Suprapubic skin (tissue), 4 donors: Measurements from ENCODE around the gene RAD50. TPM values are rescaled to one million over a fixed set of nuclear protein-coding genes. Genes with fewer than 3 reads are reported as not detected.
A peak's percentile ranks its signal among the peaks of the same experiment; 100 is the strongest.

Experiments used
- DNase-seq, 2 donors: peaks; one replicate each; pipeline ENCODE4 v3.0.0-alpha.2; 2019; ENCODE audit warnings: low spot score in 2 of 2
- H3K27ac ChIP-seq: fragments of 200-600 bp; sonication (generic); one replicate; pipeline ENCODE4 v1.5.1; 2019
- H3K27me3 ChIP-seq: fragments of 200-600 bp; sonication (generic); one replicate; pipeline ENCODE4 v1.5.1; 2019
- H3K36me3 ChIP-seq: fragments of 200-600 bp; sonication (generic); one replicate; pipeline ENCODE4 v1.5.1; 2019
- H3K4me1 ChIP-seq: fragments of 200-600 bp; sonication (generic); one replicate; pipeline ENCODE4 v1.5.1; 2019
- H3K4me3 ChIP-seq: fragments of 200-600 bp; sonication (generic); one replicate; pipeline ENCODE4 v1.5.1; 2019; ENCODE audit warnings: mild to moderate bottlenecking
- H3K9me3 ChIP-seq: fragments of 200-600 bp; sonication (generic); one replicate; pipeline ENCODE4 v1.5.1; 2019
- CTCF ChIP-seq, 2 donors: fragments of 200-600 bp in 1 of 2; fragments of 450-650 bp in 1 of 2; sonication (generic) in 1 of 2; IDR thresholded peaks; one replicate each; pipeline ENCODE4 v1.5.1; 2016 to 2019; ENCODE audit warnings: antibody characterized with exemption in 2 of 2, mild to moderate bottlenecking in 1 of 2, moderate library complexity in 1 of 2
- EP300 ChIP-seq: sonication (generic); formaldehyde crosslinking; IDR thresholded peaks from one replicate; pipeline ENCODE4 v1.6.1; 2017; ENCODE audit warnings: antibody characterized with exemption
- POLR2A ChIP-seq, 2 donors: fragments of 450-650 bp; IDR thresholded peaks; one replicate each; pipeline ENCODE4 v1.6.1; 2017; ENCODE audit warnings: antibody characterized with exemption in 2 of 2, mild to moderate bottlenecking in 2 of 2, moderate library complexity in 2 of 2
- POLR2AphosphoS5 ChIP-seq, 3 donors: sonication (generic); formaldehyde crosslinking; IDR thresholded peaks; one replicate each; pipeline ENCODE4 v1.6.1; 2017; ENCODE audit warnings: antibody characterized with exemption in 3 of 3
- WGBS: methylation state at CpG from one replicate; pipeline ENCODE4 v1.1.5; 2018; 5-methylcytosine and 5-hydroxymethylcytosine counted together
- total RNA-seq, 4 donors: library from RNA; depleted of rRNA; stranded (reverse); fragments of >200 nt; gene quantifications; one replicate each; pipeline ENCODE4 v1.1.0, GENCODE V29; 2016

Gene RAD50
- total RNA-seq, 4 donors from 2014 or later, result 17.3 to 53.4 (median 32.5) TPM

DNA sequence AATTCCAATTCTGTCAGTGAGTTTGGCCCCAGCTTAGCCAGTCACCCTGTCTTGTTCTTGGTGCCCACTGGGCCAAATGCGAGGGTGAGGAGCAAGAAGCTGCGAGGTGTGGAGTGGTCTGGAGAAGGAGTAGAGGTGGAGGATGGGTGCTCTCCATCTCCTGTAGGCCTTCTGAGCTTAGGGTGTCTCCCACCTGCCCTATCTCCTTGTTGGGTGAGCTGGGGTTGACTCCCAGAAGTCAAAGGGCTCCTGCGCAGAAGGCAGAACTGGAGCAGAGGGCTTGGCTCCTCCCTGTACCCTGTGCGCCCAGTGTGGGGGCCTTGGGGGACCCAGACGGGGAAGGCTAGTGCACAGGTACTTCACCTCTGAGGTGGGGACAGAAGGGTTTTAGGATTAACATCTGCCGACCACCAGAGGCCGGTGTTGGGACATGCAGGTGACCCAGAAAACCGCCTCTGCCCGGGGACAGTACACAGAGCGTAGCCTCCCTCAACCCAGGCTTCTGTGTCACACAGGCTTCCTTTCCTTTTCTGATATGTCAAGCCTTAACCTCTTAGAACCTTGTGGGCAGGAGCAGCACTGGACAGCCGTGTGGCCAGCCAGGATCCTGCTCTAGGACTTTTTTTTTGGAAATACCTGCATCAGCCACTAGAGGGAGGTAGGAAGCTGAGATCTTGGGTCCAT lies 30.3 kb upstream of the RAD50 start:
- Histone ChIP-seq H3K27ac (no peak overlapping the region), H3K4me3 (no peak overlapping the region), H3K36me3 (no peaks in the 10 kb centered on the region), H3K4me1 (peaks cover 5% of the 10 kb centered on the region), H3K27me3 (no peaks in the 10 kb centered on the region), H3K9me3 (peaks cover 2% of the 10 kb centered on the region)
- TF ChIP-seq CTCF (IDR thresholded peaks at IDR 0.05) (peak; percentile 55 to 67), EP300 (no peak)
- no peak for DNase-seq
- WGBS, result 44% methylated on average over 7 of the region's 11 CpGs

DNA sequence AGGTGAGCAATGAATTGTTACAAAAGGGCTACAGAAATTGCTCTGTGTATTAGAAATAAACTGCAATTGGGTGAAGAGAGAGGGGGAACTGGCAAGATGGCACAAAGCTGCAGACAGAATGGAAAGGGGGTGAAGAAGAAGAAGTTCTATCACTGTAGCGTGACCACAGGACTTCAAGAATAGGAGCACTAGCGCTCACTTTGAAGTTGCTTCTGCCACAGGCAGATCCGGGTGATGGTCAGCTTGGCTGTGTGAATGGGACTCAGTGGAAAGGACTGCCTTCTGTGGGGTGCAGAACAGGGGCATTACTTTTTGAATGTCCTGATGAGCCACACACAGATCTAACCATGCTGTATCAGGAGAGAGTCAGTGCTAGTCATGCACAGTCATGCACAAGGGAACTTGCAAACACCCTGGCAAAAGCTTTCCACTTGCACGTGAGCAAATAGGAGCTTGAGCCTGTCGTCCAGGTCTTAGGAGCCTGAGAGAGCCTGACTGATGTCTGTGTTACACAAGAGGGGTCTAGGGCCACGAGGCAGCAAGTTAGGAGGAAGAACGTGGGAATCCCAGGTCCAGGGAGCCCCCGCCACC lies 29.7 kb upstream of the RAD50 start:
- H3K36me3 ChIP-seq, result no peaks in the 10 kb centered on the region
- no peak overlapping the region for H3K27ac ChIP-seq
- DNase-seq, result no peak
- H3K4me1 ChIP-seq, result peaks cover 5% of the 10 kb centered on the region
- no peaks in the 10 kb centered on the region for H3K9me3 ChIP-seq
- no peak for TF ChIP-seq POLR2A (IDR thresholded peaks at IDR 0.05)
- TF ChIP-seq EP300, result no peak
- TF ChIP-seq CTCF (IDR thresholded peaks at IDR 0.05), result no peak
- TF ChIP-seq POLR2AphosphoS5 (IDR thresholded peaks at IDR 0.05), result no peak
- no peaks in the 10 kb centered on the region for H3K27me3 ChIP-seq
- WGBS, result 65% methylated on average over 8 of the region's 8 CpGs
- no peak overlapping the region for H3K4me3 ChIP-seq

- TF ChIP-seq EP300 (no peak), POLR2A (IDR thresholded peaks at IDR 0.05) (no peak), CTCF (IDR thresholded peaks at IDR 0.05) (no peak), POLR2AphosphoS5 (IDR thresholded peaks at IDR 0.05) (no peak)
- H3K36me3 ChIP-seq, result no peaks in the 10 kb centered on the region
- 94% methylated on average over 2 of the region's 2 CpGs for WGBS
- peaks cover 5% of the 10 kb centered on the region for H3K4me1 ChIP-seq
- no peak overlapping the region for H3K27ac ChIP-seq
- H3K4me3 ChIP-seq, result no peak overlapping the region
- no peaks in the 10 kb centered on the region for H3K9me3 ChIP-seq
- DNase-seq, result no peak
- no peaks in the 10 kb centered on the region for H3K27me3 ChIP-seq
These were observed 28.8 kb upstream of the RAD50 start for GRCh38 chr5:132528021-132528420.

- TF ChIP-seq CTCF (IDR thresholded peaks at IDR 0.05) (no peak), POLR2A (IDR thresholded peaks at IDR 0.05) (no peak), EP300 (no peak), POLR2AphosphoS5 (IDR thresholded peaks at IDR 0.05) (no peak)
- no peak overlapping the region for H3K27ac ChIP-seq
- 74% methylated on average over 6 of the region's 6 CpGs for WGBS
These were observed 27.7 kb upstream of the RAD50 start for GRCh38 chr5:132528866-132529634.

DNA sequence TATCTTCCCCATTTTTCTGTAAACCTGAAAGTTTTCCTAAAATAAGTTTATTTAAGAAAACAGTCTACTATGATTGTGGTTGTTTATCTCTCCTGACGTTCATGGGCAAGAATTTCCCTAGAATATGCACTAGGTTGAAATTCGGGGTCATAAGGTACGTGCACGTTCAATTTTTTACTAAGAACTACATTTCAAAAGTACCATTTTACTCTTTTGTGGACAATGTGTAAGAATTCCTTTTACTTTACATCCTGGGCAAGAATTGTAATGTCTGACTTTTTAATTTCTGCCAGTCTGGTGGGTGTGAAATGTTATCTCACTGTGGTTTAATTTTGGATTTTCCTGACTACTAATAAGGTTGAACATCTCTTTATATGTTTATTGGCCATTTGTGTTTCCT lies 25.8 kb upstream of the RAD50 start:
- DNase-seq, result no peak
- Histone ChIP-seq H3K9me3 (no peaks in the 10 kb centered on the region), H3K27me3 (no peaks in the 10 kb centered on the region), H3K4me3 (no peak overlapping the region), H3K27ac (no peak overlapping the region), H3K4me1 (peaks cover 5% of the 10 kb centered on the region), H3K36me3 (no peaks in the 10 kb centered on the region)
- WGBS, result 81% methylated on average over 4 of the region's 4 CpGs
- TF ChIP-seq EP300 (no peak), CTCF (IDR thresholded peaks at IDR 0.05) (no peak), POLR2A (IDR thresholded peaks at IDR 0.05) (no peak), POLR2AphosphoS5 (IDR thresholded peaks at IDR 0.05) (no peak)

More at GRCh38 chr5:132528866-132529634, 27.7 kb upstream of the RAD50 start:
- Histone ChIP-seq H3K4me1 (peaks cover 5% of the 10 kb centered on the region), H3K36me3 (no peaks in the 10 kb centered on the region), H3K4me3 (no peak overlapping the region), H3K9me3 (no peaks in the 10 kb centered on the region), H3K27me3 (no peaks in the 10 kb centered on the region)
- DNase-seq, result no peak
